ENCODE data around the gene ZFP57.
"Not testable (repeated sequence)": the region's sequence is repeated elsewhere in the genome, so short reads cannot be mapped to it uniquely, and the experiment has no call there.

ZFP57 gene

DNA sequence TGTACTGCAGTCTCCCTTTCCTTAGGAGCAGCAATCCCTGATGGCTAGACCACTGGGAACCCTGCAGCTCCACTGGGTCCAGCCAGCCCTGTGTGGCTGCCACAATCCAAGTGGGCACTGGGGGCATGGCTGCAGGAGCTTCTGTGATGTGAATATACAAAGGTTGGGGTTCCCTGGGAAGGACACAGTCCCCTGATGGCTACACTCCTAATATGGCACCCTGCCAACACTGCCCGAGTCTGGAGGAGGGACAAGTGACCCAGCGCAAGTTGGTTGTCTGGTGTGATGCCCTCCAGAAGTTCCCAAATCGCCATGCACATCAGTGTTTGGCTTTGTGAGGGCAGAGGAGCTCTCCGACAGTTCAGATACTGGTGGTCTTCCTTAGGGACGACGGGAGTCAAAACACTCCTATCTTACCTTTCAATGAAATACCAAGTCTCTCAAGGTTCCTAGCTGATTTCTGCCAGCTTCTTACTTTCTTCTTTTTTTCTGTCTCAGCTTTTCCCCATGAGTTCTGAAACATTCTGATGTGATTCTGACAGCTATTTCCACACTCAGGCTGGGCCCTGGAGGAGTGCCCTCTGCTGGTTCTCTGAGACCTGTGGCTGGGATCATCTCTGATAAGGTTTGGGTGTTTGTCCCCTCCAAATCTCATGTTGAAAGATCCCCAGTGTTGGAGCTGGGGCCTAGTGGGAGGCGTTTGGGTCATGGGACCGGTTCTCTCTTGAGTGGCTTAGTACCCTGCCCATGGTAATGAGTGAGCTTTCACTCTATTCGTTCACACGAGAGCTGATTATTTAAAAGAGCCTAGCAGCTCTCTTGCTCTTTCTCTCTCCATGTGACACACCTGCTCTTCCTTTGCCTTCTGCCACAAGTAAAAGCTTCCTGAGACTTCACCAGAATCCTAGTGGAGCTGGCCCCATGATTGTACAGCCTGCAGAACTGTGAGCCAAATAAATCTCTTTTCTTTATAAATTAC lies 15.5 kb upstream of the ZFP57 start:
- DNase-seq (ENCODE audit: low read depth) = no peak

DNA sequence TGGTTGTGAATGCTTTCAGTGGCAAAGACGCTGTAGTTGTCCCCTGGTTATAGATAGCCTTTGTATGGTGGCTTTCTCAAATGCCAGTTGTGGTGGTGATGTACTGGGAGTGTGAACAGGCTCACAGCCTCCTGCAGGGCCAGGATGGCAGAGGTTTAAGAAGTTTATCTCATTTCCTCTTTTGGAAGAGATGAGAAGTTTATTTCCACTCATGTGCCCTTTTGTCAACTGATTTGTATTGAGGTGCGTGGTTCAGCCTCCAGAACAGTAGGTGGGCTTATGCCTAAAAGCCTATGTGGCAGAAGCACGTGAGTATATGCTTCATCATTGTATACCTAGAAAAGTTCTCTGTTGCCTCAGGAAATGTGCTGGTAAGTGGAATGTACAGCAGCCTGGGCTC lies 13.7 kb upstream of the ZFP57 start:
- no peak for DNase-seq (ENCODE audit: low read depth)

DNA sequence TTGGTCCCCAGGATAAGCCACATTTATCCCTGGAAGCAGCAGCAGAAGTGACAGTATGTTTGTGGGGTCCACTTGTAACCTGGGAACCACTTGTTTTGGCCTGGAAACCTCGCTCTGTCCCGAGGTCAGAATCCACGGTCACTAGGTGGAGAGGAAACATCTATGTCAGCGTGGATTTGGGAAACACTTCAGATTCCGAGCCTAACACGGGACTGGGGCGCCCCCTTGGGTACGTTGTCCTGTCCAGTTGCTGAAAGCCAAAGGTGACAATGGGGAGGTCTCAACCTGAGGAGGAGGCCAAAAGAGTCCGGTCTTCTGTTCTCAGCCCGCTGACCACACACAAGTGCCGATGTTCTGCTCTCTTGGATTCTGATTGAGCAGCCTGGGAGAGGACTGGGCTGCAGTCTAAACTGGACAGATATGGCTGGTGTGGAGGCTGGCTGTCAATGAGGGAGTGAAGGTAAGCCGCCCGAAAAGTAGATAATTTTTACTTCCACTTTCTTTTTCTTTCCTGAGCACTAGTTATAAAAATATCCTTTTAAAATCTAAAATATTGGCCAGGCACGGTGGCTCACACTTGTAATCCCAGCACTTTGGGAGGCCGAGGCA lies 4.9 kb upstream of the ZFP57 start:
- DNase-seq (ENCODE audit: low read depth) = no peak

DNA sequence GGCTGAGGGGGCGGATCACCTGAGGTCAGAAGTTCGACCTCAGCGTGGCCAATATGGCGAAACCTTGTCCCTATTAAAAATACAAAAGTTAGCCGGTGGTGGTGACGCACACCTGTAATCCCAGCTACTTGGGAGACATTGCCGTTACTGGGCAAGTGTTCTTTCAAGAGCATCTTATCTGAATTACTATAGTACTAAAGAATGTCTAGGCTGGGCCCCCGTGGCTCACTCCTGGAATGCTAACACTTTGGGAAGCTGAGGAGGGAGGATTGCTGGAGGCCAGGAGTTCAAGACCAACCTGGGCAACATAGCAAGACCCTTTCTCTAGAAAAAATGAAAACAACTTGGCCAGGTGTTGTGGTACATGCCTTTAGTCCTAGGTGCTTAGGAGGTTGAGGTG lies 859 bp upstream of the ZFP57 start:
- no peak for DNase-seq (ENCODE audit: low read depth)

DNA sequence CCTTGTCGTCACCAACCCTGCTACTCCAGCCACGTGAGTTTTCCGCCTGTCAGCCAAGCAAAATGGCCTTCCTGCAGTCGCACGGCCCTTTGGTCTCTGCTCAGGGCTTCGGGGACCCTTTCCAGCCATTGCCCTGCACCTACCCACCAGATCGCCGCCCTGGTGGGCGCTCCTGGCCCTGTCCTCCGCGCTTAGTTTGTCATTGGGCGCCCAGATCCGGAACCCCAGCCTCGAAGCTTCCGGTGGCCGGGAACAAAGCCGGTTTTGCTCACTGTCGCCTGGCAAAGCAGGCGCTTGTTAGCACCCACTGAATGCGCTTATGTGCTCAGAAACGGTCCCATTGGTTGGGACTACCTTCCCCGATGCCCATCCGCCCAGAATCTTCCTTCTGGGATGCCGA lies 536 bp downstream of the ZFP57 start:
- no peak for DNase-seq (ENCODE audit: low read depth)

DNA sequence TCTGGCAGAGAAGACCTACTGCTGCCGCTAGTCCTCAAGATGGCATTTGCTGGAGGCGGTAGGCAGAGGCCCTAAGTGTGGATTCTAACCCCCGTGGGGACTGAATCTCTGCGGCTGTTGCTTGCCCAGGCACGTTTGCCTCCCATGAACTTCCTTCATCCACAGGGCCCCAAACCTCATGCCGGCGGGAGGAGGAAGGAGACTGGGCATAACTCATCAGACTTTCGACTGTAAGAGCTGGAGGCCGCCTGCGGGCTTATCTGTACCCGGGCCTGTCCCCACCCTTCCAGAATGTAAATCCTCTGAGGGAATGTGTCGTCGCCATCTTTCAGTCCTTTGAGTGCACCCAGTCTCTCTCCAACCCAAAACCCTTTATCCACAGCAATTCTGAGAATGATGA lies 990 bp downstream of the ZFP57 start:
- no peak for DNase-seq (ENCODE audit: low read depth)

GRCh38 chr6:29678114-29678513 lies 2.8 kb downstream of the ZFP57 start:
- no peak for DNase-seq (ENCODE audit: low read depth)

- no peak for DNase-seq (ENCODE audit: low read depth)
Measured at GRCh38 chr6:29676981-29677601, 3.9 kb downstream of the ZFP57 start.

DNA sequence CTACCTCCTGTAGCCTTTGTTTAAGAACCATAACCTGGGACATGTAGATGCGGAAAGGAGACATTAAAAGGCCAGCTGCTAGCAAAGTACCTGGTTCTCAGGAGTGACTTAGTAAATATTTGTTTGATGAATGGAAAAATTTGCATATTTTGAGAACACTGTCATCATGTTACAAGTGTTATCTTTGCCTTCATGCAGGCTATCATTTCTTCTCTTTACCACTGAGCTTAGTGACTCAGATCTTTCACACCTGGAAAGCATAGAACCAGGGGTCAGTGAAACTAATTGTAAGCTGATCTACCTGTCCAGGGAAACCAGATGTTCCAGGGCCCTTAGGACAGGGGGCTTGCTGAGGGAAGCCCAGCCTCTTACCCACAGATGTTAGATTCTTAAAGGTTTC lies 5.4 kb downstream of the ZFP57 start:
- DNase-seq (ENCODE audit: low read depth) = no peak

GRCh38 chr6:29674008-29674407 lies 6.9 kb downstream of the ZFP57 start:
- no peak for DNase-seq (ENCODE audit: low read depth)

GRCh38 chr6:29673161-29673560 lies 7.8 kb downstream of the ZFP57 start:
- DNase-seq (ENCODE audit: low read depth) = no peak

GRCh38 chr6:29672116-29672515 lies 8.8 kb downstream of the ZFP57 start:
- DNase-seq (ENCODE audit: low read depth) = not testable (repeated sequence)

- no peak for DNase-seq (ENCODE audit: low read depth)
Measured at GRCh38 chr6:29671026-29671425, 9.9 kb downstream of the ZFP57 start.

DNA sequence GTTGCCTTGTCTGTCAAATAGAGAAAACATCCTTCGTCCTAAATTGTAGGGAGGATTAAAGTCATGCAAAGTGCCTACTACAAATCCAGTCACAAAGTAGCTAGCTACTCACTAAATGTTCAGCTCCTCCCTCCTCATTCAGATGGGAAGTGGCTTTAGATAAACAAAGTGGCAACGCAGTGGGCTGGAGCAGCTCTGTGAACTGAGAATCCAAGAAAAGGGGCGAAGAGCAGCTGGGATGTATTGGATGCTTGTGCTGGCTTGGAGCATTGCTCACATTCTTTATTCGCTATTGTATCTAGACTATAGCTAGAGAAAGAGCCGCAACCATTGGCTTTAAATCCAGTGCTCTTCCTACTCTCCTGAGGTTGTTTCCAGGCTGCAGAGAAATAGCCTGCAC lies 13.8 kb downstream of the ZFP57 start:
- DNase-seq (ENCODE audit: low read depth) = no peak

DNA sequence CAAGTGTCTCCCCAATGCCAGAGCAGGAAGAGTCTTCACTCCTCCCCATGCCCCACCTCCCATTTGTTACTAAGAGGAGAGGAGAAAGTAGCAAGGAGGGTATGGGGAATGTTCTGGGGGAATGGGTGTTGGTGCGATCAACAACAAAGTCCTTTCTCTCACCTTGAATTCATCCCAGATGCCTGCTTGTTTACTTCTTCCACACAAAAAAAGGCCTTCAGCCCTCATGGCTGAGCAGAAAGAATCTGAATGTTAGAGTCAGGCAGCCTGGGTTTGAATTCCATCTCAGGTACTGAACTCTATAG lies 14.2 kb downstream of the ZFP57 start:
- DNase-seq (ENCODE audit: low read depth) = no peak

- no peak for DNase-seq (ENCODE audit: low read depth)
Measured at GRCh38 chr6:29665942-29666825, 14.8 kb downstream of the ZFP57 start.

GRCh38 chr6:29663300-29664042 lies 17.5 kb downstream of the ZFP57 start:
- DNase-seq (ENCODE audit: low read depth) = no peak

DNA sequence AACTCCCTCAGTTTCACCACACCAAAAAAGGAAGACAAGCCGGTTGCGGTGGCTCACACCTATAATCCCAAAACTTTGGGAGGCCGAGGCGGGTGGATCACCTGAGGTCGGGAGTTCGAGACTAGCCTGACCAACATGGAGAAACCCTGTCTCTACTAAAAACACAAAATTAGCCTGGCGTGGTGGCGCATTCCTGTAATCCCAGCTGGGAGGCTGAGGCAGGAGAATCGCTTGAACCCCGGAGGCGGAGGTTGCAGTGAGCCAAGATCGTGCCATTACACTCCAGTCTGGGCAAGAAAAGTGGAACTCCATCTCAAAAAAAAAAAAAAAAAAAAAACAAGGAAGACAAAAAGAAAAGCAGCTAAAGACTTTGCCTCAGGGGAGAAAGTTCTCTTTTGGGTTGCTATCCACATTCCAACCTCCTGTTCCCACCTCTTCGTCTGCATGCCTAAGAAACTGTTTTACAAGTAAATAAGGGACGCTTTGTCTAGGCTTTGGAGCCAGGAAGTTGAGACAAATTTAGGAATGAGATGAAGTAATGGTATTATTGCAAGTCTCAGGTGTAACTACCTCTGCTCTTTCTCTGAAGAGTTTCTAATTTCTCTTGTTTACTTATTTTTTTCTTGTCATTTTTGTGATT lies 19.3 kb downstream of the ZFP57 start:
- not testable (repeated sequence) for DNase-seq (ENCODE audit: low read depth)

DNA sequence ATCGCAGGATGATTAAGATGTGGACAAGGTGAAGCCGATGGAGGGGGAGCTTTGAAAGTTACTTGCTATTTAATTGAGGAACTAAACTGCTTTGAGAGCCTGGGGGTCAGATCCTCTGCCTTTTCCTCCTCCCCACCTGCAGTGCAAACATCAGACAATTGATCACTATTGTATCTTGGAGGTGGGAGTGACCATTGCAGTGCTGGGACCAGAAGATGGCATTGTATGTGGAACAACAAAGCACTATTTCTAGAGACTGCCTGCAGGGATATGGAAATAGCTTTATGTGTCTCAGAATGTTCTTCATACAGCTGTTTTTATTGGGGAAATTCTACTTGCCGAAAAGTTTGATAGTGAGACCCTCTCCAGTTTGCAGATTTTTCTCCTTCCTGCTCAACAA lies 19.9 kb downstream of the ZFP57 start:
- DNase-seq (ENCODE audit: low read depth) = no peak

GRCh38 chr6:29656798-29657197 lies 24.2 kb downstream of the ZFP57 start, which contains the start of gene MOG:
Gene MOG, plus strand, starts transcription at chr6:29657092. Its CDS starts 118 bp downstream, at chr6:29657210.
- no peak for DNase-seq (ENCODE audit: low read depth)

DNA sequence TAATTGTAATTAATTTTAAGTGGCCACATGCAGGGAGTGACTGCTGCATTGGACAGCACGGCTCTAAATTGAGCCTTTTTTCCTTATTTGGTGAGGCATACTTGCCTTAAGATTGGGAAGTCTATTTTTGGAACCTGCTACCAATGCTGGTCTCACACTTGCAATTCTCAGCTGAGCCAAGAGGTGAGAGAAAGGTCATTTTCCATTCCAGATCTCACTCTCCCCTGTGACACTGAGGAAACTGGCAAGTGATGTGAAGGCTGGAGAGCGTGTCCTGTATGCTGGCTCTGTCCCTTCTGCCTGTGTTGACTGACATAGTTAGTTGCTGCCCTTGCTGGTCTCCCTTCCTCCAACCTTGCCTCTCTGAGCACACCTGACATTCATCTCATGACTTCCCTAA lies 24.8 kb downstream of the ZFP57 start:
- no peak for DNase-seq (ENCODE audit: low read depth)
